ENCODE measurements around the gene MCC. TPM values are rescaled to one million over a fixed set of nuclear protein-coding genes. Genes with fewer than 3 reads are reported as not detected.

The MCC gene
- total and polyA plus RNA-seq, 2 of the 4 experiments (the other 2 are of a cell fraction), result 5.0 to 20.6 TPM

DNA sequence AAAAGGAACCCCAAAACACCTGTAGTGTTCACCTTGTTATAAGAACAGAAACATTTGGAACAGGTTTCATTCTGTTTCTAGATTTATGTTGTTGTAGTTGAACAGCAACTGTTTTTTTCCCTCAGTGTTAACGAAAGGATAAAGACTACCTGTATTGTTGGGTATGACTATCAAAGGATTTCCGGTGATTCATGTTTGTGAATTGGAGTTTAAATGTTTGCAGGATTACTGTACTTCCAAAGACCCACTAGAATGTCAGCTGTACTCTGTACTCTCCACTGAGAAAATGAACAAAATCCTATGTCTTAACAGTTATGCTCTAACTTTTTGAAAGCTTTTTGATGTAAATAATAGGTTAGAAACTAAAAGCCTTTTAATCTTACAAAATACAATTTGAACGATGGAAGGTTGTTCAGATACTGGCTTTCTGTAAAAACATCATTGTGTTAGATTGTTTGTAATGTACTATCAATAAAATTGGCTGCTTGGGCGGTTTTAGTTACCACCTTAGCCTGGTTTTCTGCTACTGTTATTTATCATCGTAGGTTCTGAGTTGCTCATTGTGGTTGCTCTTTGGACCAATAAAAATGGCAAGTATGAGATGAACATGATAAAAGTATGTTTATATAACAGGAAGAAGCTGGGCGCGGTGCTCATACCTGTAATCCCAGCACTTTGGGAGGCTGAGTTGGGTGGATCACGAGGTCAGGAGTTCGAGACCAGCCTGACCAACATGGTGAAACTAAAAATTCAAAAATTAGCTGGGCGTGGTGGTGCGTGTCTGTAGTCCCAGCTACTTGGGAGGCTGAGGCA lies 467.6 kb downstream of the MCC start:
- peak overlapping the region; percentile 4; the same call in 1 of the 2 replicates for H3K9ac ChIP-seq (ENCODE audit: low read depth, low read length)
- no TSS peak for BruUV-seq (replicated peaks)

More for the DNA sequence above, 467.6 kb downstream of the MCC start:
- DNase-seq, result peak; percentile 87
- dilution Hi-C loops (cut with HindIII; ENCODE audit: low sequenced_read_pairs, unreplicated experiment) (no loop called here), in situ Hi-C loops (cut with MboI; ENCODE audit: low sequenced_read_pairs) (no loop called here), intact Hi-C loops (cut with micrococcal nuclease) (no loop called here)
- Histone ChIP-seq H3K4ac (ENCODE audit: low read depth, low read length) (peak overlapping the region; percentile 63), H4K8ac (ENCODE audit: low read depth in 2 of 2, low read length in 2 of 2) (peak overlapping the region; percentile 43 to 76; a peak in 3 of 4 replicates), H2BK15ac (ENCODE audit: low read depth, low read length) (no peak overlapping the region; the same call in 2 of the 3 replicates), H4K20me1 (ENCODE audit: insufficient read depth, low read length) (no peaks in the 10 kb centered on the region), H2BK5ac (ENCODE audit: low read depth, low read length, poor library complexity, severe bottlenecking) (peak overlapping the region; percentile 87), H2BK20ac (ENCODE audit: low read depth, low read length) (peak overlapping the region; percentile 23; the same call in 1 of the 2 replicates), H3K18ac (ENCODE audit: low read depth, low read length) (peak overlapping the region; percentile 80; the same call in 1 of the 2 replicates), H3K36me3 (ENCODE audit: control insufficient read depth, insufficient read depth, low read length) (peaks cover 9% of the 10 kb centered on the region), H3K9me1 (ENCODE audit: insufficient read depth, low read length) (peaks cover 6% of the 10 kb centered on the region), H3K27me3 (ENCODE audit: control insufficient read depth, insufficient read depth, low read length) (no peaks in the 10 kb centered on the region), H2AFZ (replicated peaks; ENCODE audit: low read length, poor library complexity) (no peak overlapping the region), H2AK9ac (replicated peaks; ENCODE audit: low read depth, low read length, poor library complexity) (no peak overlapping the region), H2AK5ac (ENCODE audit: low read depth, low read length) (no peak overlapping the region; the same call in 1 of the 2 replicates), H3K9me3 (ENCODE audit: control insufficient read depth, insufficient read depth, low read length) (no peaks in the 10 kb centered on the region), H3K14ac (replicated peaks; ENCODE audit: low read depth, low read length) (peak overlapping the region; percentile 18), H4K5ac (ENCODE audit: low read depth, low read length) (peak overlapping the region; percentile 76; the same call in 1 of the 2 replicates), H3K4me3 (ENCODE audit: insufficient read depth, low read depth, low read length) (no peak overlapping the region), H3K23ac (ENCODE audit: low read depth, low read length) (no peak overlapping the region), H4K91ac (ENCODE audit: insufficient read depth, low read depth, low read length) (peak overlapping the region; percentile 71), H3K4me2 (ENCODE audit: low read depth, low read length) (peak overlapping the region; percentile 84; the same call in 1 of the 2 replicates), H3K27ac (ENCODE audit: insufficient read depth, low read length) (peak overlapping the region; percentile 20), H2BK120ac (ENCODE audit: low read depth, low read length) (peak overlapping the region; percentile 74), H3K79me1 (ENCODE audit: low read depth in 1 of 2, low read length in 2 of 2) (peaks cover 14 to 26% of the 10 kb centered on the region in 2 experiments; a peak in 3 of 4 replicates), H3K4me1 (ENCODE audit: control insufficient read depth, insufficient read depth, low read length) (peaks cover 7% of the 10 kb centered on the region), H3K56ac (ENCODE audit: extremely low read depth, insufficient read depth, low read length) (peak overlapping the region; percentile 20; the same call in 1 of the 2 replicates)
- CTCF ChIA-PET, result interaction anchor here (1.0 kb wide), 1 partner anchor 45 kb away, joined by 3 read pairs; no protein-coding TSS in a partner anchor
- POLR2A ChIA-PET (ENCODE audit: unreplicated experiment), result no interaction called here
- ATAC-seq (ENCODE audit: low read depth), result peak; percentile 89
- TF ChIP-seq FOS (IDR thresholded peaks at IDR 0.05; ENCODE audit: low read depth, low read length), result peak; percentile 67
- TF ChIP-seq CEBPB (IDR thresholded peaks at IDR 0.05; ENCODE audit: low read depth, low read length), result no peak
- TF ChIP-seq, protein P1, sequence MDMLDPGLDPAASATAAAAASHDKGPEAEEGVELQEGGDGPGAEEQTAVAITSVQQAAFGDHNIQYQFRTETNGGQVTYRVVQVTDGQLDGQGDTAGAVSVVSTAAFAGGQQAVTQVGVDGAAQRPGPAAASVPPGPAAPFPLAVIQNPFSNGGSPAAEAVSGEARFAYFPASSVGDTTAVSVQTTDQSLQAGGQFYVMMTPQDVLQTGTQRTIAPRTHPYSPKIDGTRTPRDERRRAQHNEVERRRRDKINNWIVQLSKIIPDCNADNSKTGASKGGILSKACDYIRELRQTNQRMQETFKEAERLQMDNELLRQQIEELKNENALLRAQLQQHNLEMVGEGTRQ (IDR thresholded peaks at IDR 0.05; ENCODE audit: low read depth, low read length), result no peak
- whole genome bisulfite sequencing, 2 experiments (ENCODE audit: extremely low coverage in 2 of 2, insufficient read length in 1 of 2), result 90% methylated on average over 2 of the region's 11 CpGs; no CpG with 5 or more reads in 1 of the 2 experiments
